ENCODE data around the gene THPO.

The THPO gene

GRCh38 chr3:184384856-184385422 is 6.9 kb upstream of the THPO start:
- DNase-seq (ENCODE audit: low read depth): no peak

GRCh38 chr3:184384342-184384741 is 6.3 kb upstream of the THPO start:
- no peak for DNase-seq (ENCODE audit: low read depth)

GRCh38 chr3:184383033-184383740 is 5.2 kb upstream of the THPO start:
- no peak for DNase-seq (ENCODE audit: low read depth)

- DNase-seq (ENCODE audit: low read depth): no peak
Observed at GRCh38 chr3:184382326-184383032, 4.5 kb upstream of the THPO start.

GRCh38 chr3:184381261-184382224 is 3.5 kb upstream of the THPO start:
- no peak for DNase-seq (ENCODE audit: low read depth)

GRCh38 chr3:184380627-184381260 is 2.7 kb upstream of the THPO start:
- DNase-seq (ENCODE audit: low read depth): no peak

- DNase-seq (ENCODE audit: low read depth): no peak
Observed at GRCh38 chr3:184380185-184380626, 2.2 kb upstream of the THPO start.

- DNase-seq (ENCODE audit: low read depth): no peak
Observed at GRCh38 chr3:184379358-184380184, 1.6 kb upstream of the THPO start, which contains the start of gene CHRD. Gene CHRD, plus strand, starts transcription at chr3:184380054. Its CDS starts 265 bp downstream, at chr3:184380319.

GRCh38 chr3:184378651-184379357 is 797 bp upstream of the THPO start:
- no peak for DNase-seq (ENCODE audit: low read depth)

- DNase-seq (ENCODE audit: low read depth): no peak
Observed at GRCh38 chr3:184377374-184377773, 633 bp downstream of the THPO start.

GRCh38 chr3:184375747-184376461 is 2.1 kb downstream of the THPO start:
- DNase-seq (ENCODE audit: low read depth): no peak

- DNase-seq (ENCODE audit: low read depth): no peak
Observed at GRCh38 chr3:184373422-184373821, 4.6 kb downstream of the THPO start.

GRCh38 chr3:184372911-184373310 is 5.1 kb downstream of the THPO start:
- no peak for DNase-seq (ENCODE audit: low read depth)

- no peak for DNase-seq (ENCODE audit: low read depth)
Observed at GRCh38 chr3:184372296-184372821, 5.6 kb downstream of the THPO start.

- peak; percentile 85 for DNase-seq (ENCODE audit: low read depth)
Observed at GRCh38 chr3:184371570-184372018, 6.4 kb downstream of the THPO start.

GRCh38 chr3:184368586-184369183 is 9.3 kb downstream of the THPO start:
- DNase-seq (ENCODE audit: low read depth): peak; percentile 66

GRCh38 chr3:184368116-184368515 is 9.9 kb downstream of the THPO start:
- no peak for DNase-seq (ENCODE audit: low read depth)

GRCh38 chr3:184366619-184367289 is 11.3 kb downstream of the THPO start:
- peak; percentile 87 for DNase-seq (ENCODE audit: low read depth)

Data from fibroblast of the conjunctiva (primary cell).